ENCODE measurements around the gene CGNL1. TPM values are rescaled to one million over a fixed set of nuclear protein-coding genes. Genes with fewer than 3 reads are reported as not detected.

Gene CGNL1
- polyA plus RNA-seq, 2 donors, result 6.7 to 16.8 TPM

DNA sequence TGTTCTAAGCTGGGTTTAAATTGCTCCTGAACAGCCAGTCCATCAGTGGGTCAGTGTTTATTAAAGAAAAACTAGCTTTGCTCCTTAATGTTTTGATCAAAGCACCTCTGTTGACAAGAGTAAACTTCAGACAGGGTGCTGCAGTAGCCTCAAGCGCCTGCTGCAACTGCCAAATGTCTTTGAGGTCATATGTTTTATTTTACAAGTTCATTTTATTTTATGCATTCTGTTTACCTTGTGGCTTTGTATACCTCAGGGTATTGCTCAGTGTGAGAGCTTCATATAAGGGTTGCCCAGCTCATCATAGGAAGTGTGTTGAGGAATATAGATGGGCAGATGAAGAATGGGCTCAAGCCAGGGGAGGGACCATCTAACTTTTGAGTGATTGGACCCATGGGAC is 223.9 kb downstream of the CGNL1 start:
- Histone ChIP-seq H3K4me1 (ENCODE audit: control insufficient read depth in 2 of 2, insufficient read depth in 2 of 2, low read length in 1 of 2) (peaks cover 2 to 6% of the 10 kb centered on the region in 2 donors), H3K4me3 (ENCODE audit: low read depth in 1 of 2, low read length in 2 of 2) (no peak overlapping the region), H3K27ac (ENCODE audit: low read depth in 2 of 2, low read length in 1 of 2) (no peak overlapping the region), H3K27me3 (ENCODE audit: control insufficient read depth in 1 of 2, insufficient read depth in 2 of 2, low read length in 2 of 2) (no peaks in the 10 kb centered on the region), H3K36me3 (ENCODE audit: control insufficient read depth in 2 of 2, insufficient read depth in 2 of 2, low read length in 1 of 2) (no peaks in the 10 kb centered on the region), H3K9me3 (ENCODE audit: control insufficient read depth in 2 of 2, insufficient read depth in 1 of 2, low read depth in 1 of 2, low read length in 1 of 2) (no peaks in the 10 kb centered on the region)
- 61 to 66% methylated on average over 1 of the region's 1 CpG for WGBS, 2 donors

Other genes with a start within 250 kb of the CGNL1 start
- gene MYZAP, start 215.4 kb downstream of the CGNL1 start, polyA plus RNA-seq, result 10 to 100 TPM; 38.2 to 71.6 TPM

Data from esophagus (tissue), 2 donors.